ENCODE measurements around the gene SLC15A3. TPM values are rescaled to one million over a fixed set of nuclear protein-coding genes. Genes with fewer than 3 reads are reported as not detected.

The SLC15A3 gene
- polyA plus RNA-seq, 1 donor from 2014 or later, result not detected

- H3K27me3 ChIP-seq (ENCODE audit: insufficient read depth, low read depth, low read length), result no peaks in the 10 kb centered on the region
- no peaks in the 10 kb centered on the region for H3K9me2 ChIP-seq (ENCODE audit: insufficient read depth, low read length)
- H2AFZ ChIP-seq (ENCODE audit: low read depth, low read length), result peak overlapping the region; percentile 15
- H3K9ac ChIP-seq (ENCODE audit: low read length), result peak overlapping the region; percentile 96
- TF ChIP-seq SMC3 (conservative IDR thresholded peaks at IDR 0.05; ENCODE audit: poor library complexity) (no peak), POLR2AphosphoS5 (IDR thresholded peaks at IDR 0.05) (peak; percentile 23), REST (IDR thresholded peaks at IDR 0.05; ENCODE audit: borderline replicate concordance) (no peak)
- H3K4me2 ChIP-seq (ENCODE audit: low read length), result peak overlapping the region; percentile 71
- no peaks in the 10 kb centered on the region for H3F3A ChIP-seq (ENCODE audit: insufficient read depth, low read length, poor library complexity, severe bottlenecking)
- peaks cover 36% of the 10 kb centered on the region for H3K79me2 ChIP-seq (replicated peaks; ENCODE audit: insufficient read depth, low read length)
- no peaks in the 10 kb centered on the region for H3K9me3 ChIP-seq (ENCODE audit: low read length)
- H3K4me3 ChIP-seq (ENCODE audit: low read length), result peak overlapping the region; percentile 82
- H3K36me3 ChIP-seq (ENCODE audit: insufficient read depth, low read length), result no peaks in the 10 kb centered on the region
- peak overlapping the region; percentile 74 for H3K27ac ChIP-seq (ENCODE audit: low read length)
- peaks cover 6% of the 10 kb centered on the region for H4K20me1 ChIP-seq (ENCODE audit: insufficient read depth)
Observed at GRCh38 chr11:60924906-60925853, 26.8 kb downstream of the SLC15A3 start.

GRCh38 chr11:60924110-60924905, 27.7 kb downstream of the SLC15A3 start, which contains the start of gene TMEM132A:
TSS of gene TMEM132A (plus strand) at chr11:60924460. CDS start at chr11:60924634, 174 bp downstream.
- peak within 1 kb of the TSS; percentile 71 for H3K4me2 ChIP-seq (ENCODE audit: low read length)
- peak within 1 kb of the TSS; percentile 82 for H3K4me3 ChIP-seq (ENCODE audit: low read length)
- H3K79me2 ChIP-seq (replicated peaks; ENCODE audit: insufficient read depth, low read length), result peaks cover 37% of the 10 kb centered on the region
- no peaks in the 10 kb centered on the region for H3F3A ChIP-seq (ENCODE audit: insufficient read depth, low read length, poor library complexity, severe bottlenecking)
- H3K36me3 ChIP-seq (ENCODE audit: insufficient read depth, low read length), result no peaks in the 10 kb centered on the region
- H3K9me3 ChIP-seq (ENCODE audit: low read length), result no peaks in the 10 kb centered on the region
- H3K27ac ChIP-seq (ENCODE audit: low read length), result peak within 1 kb of the TSS; percentile 74
- H4K20me1 ChIP-seq (ENCODE audit: insufficient read depth), result peaks cover 6% of the 10 kb centered on the region
- H3K9me2 ChIP-seq (ENCODE audit: insufficient read depth, low read length), result no peaks in the 10 kb centered on the region
- no peaks in the 10 kb centered on the region for H3K27me3 ChIP-seq (ENCODE audit: insufficient read depth, low read depth, low read length)
- peak within 1 kb of the TSS; percentile 15 for H2AFZ ChIP-seq (ENCODE audit: low read depth, low read length)
- TF ChIP-seq EP300 (conservative IDR thresholded peaks at IDR 0.05; ENCODE audit: poor library complexity, severe bottlenecking), result peak; percentile 66
- peak; percentile 86 for TF ChIP-seq POLR2AphosphoS5 (IDR thresholded peaks at IDR 0.05)
- TF ChIP-seq RAD21 (conservative IDR thresholded peaks at IDR 0.05), result peak; percentile 57
- TF ChIP-seq SMC3 (conservative IDR thresholded peaks at IDR 0.05; ENCODE audit: poor library complexity), result peak; percentile 54
- TF ChIP-seq EZH2 (IDR thresholded peaks at IDR 0.05; ENCODE audit: borderline replicate concordance, insufficient read depth, low read length, poor library complexity, severe bottlenecking), result no peak
- peak; percentile 90 for TF ChIP-seq MXI1 (conservative IDR thresholded peaks at IDR 0.05; ENCODE audit: poor library complexity, severe bottlenecking)
- TF ChIP-seq CTCF (IDR thresholded peaks at IDR 0.05; ENCODE audit: poor library complexity, severe bottlenecking), result no peak
- peak; percentile 41 for TF ChIP-seq REST (IDR thresholded peaks at IDR 0.05; ENCODE audit: borderline replicate concordance)
- peak; percentile 77 for TF ChIP-seq TAF1 (IDR thresholded peaks at IDR 0.05; ENCODE audit: low read depth)
- H3K9ac ChIP-seq (ENCODE audit: low read length), result peak within 1 kb of the TSS; percentile 96
